GM12892 (cell line): ENCODE measurements around the gene GRK4.

Experiments used
- POLR2AphosphoS5 ChIP-seq: IDR thresholded peaks from 2 replicates; pipeline ENCODE4 v1.6.1; 2011; ENCODE audit warnings: low read depth, low read length, control low read depth
- TAF1 ChIP-seq: IDR thresholded peaks from 2 replicates; pipeline ENCODE4 v1.6.1; 2011; ENCODE audit warnings: low read depth, mild to moderate bottlenecking, control low read depth, low read length, borderline replicate concordance

DNA sequence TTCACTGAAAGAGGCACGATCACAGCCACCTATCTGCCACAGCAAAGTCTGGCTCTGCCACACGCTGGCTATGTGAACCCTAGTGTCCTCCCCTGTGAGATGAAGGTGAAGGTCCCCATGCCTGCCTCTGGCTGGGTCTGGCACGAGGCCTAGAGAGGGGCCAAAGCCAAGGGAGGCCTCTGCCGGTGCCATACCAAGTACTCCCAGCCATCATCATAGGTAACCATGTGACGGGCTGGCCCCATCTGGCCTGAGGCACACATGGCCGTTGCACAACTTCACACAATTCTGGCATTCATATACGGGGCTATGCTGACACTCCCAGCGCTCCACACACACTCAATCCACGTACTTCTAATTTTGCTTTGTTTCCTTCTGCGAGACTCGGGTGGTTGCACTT lies 15.4 kb upstream of the GRK4 start:
- TF ChIP-seq POLR2AphosphoS5 (peak; percentile 48; the same call in 1 of the 2 replicates), TAF1 (no peak)
